ENCODE measurements around the gene MYO5B. TPM values are rescaled to one million over a fixed set of nuclear protein-coding genes. Genes with fewer than 3 reads are reported as not detected.

The MYO5B gene
- total RNA-seq, 1 donor from 2014 or later = 114 TPM

DNA sequence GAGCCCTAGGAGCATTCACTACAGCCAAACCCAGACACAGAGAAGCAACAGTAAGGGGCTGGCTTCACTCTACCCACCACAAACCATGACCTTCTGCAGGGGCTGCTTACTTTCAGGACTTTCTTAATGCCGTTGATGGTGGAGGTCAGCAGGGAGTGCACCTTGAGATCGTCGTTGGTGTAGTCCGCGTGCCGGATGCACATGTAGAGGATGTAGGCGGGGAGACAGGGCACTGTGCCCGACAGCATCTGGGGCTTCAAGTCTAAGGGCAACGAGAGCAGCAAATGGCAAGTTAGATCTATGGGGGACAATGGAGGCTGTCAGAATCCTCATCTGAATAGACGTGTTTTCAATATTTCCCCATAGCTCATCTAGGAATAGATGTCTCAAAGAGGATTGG lies 351.8 kb downstream of the MYO5B start:
- no peak for DNase-seq (ENCODE audit: low read depth)
- H3K27me3 ChIP-seq (ENCODE audit: control insufficient read depth, insufficient read depth, low read length) = no peaks in the 10 kb centered on the region
- no peak overlapping the region for H3K4me3 ChIP-seq (ENCODE audit: low read depth, low read length)
- TF ChIP-seq, protein P1, sequence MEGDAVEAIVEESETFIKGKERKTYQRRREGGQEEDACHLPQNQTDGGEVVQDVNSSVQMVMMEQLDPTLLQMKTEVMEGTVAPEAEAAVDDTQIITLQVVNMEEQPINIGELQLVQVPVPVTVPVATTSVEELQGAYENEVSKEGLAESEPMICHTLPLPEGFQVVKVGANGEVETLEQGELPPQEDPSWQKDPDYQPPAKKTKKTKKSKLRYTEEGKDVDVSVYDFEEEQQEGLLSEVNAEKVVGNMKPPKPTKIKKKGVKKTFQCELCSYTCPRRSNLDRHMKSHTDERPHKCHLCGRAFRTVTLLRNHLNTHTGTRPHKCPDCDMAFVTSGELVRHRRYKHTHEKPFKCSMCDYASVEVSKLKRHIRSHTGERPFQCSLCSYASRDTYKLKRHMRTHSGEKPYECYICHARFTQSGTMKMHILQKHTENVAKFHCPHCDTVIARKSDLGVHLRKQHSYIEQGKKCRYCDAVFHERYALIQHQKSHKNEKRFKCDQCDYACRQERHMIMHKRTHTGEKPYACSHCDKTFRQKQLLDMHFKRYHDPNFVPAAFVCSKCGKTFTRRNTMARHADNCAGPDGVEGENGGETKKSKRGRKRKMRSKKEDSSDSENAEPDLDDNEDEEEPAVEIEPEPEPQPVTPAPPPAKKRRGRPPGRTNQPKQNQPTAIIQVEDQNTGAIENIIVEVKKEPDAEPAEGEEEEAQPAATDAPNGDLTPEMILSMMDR (IDR thresholded peaks at IDR 0.05; ENCODE audit: insufficient read depth, low read length, poor library complexity, severe bottlenecking) = no peak
- no peaks in the 10 kb centered on the region for H3K36me3 ChIP-seq (ENCODE audit: control insufficient read depth, insufficient read depth, low read length)

DNA sequence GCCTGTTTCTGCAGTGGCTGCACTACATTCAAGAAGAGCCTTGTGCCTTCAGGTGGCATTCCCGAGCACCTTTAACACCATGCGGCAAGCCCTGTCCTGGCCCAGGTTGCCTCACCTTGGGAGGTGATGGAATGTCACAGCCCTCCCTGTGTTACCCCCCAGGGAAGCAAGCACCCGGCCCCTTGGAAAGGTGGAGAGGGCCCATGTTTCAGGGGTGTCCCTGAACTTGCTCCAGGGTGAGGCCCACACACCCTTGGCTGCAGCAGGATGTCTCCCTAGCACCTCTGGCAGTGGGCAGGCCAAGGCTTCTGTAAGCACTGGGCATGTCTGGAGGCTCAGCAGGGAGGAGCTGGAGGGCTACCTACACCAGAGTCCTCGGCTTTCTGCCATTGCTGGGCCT lies 352.3 kb downstream of the MYO5B start:
- no peak overlapping the region for H3K4me3 ChIP-seq (ENCODE audit: low read depth, low read length)
- H3K27me3 ChIP-seq (ENCODE audit: control insufficient read depth, insufficient read depth, low read length) = no peaks in the 10 kb centered on the region
- no peaks in the 10 kb centered on the region for H3K36me3 ChIP-seq (ENCODE audit: control insufficient read depth, insufficient read depth, low read length)
- DNase-seq (ENCODE audit: low read depth) = no peak
- TF ChIP-seq, protein P1 (IDR thresholded peaks at IDR 0.05; ENCODE audit: insufficient read depth, low read length, poor library complexity, severe bottlenecking) = no peak

DNA sequence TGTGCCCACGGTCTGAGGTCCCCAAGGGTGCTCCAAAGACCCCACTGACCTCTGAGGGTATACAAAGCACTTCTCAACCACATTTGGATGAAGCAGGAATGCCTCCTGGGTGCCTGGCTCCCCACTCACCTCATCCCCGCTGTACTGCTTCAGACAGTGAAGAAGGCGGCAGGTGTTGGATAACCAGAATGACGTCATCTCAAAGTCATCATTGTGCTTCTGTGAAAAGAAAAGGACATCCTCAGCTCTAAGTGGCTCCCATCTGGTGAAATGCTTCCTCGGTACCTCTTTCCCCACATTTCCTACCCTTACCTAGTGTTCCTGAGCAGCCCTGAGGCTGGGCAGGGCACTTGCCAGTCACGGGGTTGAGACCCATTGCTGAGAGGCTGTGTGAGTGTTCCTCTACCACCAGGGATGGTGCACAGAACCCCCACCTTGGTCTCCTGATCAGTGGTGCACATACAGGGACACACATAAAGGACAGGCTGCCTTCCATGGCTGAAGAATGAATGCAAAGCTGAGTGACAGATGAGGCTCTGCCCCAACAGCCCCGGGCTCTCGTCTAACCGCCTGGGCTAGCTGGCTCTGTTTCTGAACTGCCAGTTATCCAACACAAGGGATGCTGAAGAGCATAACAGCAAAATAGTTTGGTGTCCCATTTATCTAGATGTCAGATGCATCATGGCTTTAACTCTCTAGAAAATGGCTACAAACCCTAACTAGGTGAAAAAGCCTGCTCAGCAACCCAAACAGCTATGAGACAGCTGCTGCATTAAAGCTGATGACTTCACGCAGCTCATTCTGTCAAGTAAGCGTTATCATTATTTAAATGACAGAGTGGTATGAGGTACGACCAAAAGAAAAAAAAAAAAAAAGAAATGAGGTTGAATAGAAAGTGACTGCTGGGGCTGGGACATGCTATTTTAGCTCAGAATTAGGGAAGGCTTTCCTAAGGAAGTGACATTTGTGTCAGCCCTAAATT lies 353.4 kb downstream of the MYO5B start:
- H3K36me3 ChIP-seq (ENCODE audit: control insufficient read depth, insufficient read depth, low read length) = no peaks in the 10 kb centered on the region
- H3K4me3 ChIP-seq (ENCODE audit: low read depth, low read length) = no peak overlapping the region
- no peak for DNase-seq (ENCODE audit: low read depth)
- TF ChIP-seq, protein P1 (IDR thresholded peaks at IDR 0.05; ENCODE audit: insufficient read depth, low read length, poor library complexity, severe bottlenecking) = no peak
- no peaks in the 10 kb centered on the region for H3K27me3 ChIP-seq (ENCODE audit: control insufficient read depth, insufficient read depth, low read length)

DNA sequence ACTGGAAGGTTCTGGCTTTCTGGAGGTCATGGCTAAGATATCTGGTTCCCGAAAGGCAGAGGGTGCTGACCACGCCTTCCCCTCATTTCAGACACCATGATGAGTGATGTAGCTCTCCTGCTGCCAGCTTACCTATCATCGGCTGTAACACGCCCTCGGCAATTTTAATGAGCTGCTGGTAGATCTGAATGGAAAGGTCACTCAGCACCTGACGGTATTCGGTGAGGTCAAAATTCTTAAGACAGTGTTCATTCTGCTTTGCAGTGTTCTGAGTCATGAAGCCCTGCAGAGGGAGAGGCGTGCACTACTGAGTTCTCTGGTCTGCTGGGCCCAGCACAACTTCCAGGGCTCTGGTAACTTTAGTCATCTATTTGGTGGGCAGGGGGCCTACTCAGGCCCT lies 355.9 kb downstream of the MYO5B start:
- no peaks in the 10 kb centered on the region for H3K27me3 ChIP-seq (ENCODE audit: control insufficient read depth, insufficient read depth, low read length)
- peak; percentile 77 for DNase-seq (ENCODE audit: low read depth)
- no peak overlapping the region for H3K4me3 ChIP-seq (ENCODE audit: low read depth, low read length)
- TF ChIP-seq, protein P1 (IDR thresholded peaks at IDR 0.05; ENCODE audit: insufficient read depth, low read length, poor library complexity, severe bottlenecking) = no peak
- peaks cover 1% of the 10 kb centered on the region for H3K36me3 ChIP-seq (ENCODE audit: control insufficient read depth, insufficient read depth, low read length)

DNA sequence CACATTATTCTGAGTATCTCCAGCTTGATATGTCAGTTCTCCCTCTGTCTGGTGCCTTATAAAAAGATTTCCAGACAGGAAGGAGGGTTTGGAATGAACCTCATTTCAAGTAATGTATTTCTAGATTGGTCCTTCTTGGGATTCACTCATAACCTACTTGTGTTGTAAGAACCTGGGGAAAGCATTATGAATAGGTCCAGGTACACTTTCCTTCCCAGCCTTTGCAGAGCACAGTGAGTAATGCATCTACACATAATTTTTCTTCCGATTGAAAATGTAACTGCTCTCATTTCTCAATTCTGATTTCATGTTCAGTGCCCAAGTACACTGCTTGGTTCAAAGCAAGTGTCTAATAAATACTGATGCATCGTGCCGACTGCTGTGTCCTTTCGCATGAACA lies 356.6 kb downstream of the MYO5B start:
- DNase-seq (ENCODE audit: low read depth) = no peak
- TF ChIP-seq, protein P1 (IDR thresholded peaks at IDR 0.05; ENCODE audit: insufficient read depth, low read length, poor library complexity, severe bottlenecking) = no peak
- peaks cover 1% of the 10 kb centered on the region for H3K36me3 ChIP-seq (ENCODE audit: control insufficient read depth, insufficient read depth, low read length)
- H3K4me3 ChIP-seq (ENCODE audit: low read depth, low read length) = no peak overlapping the region
- H3K27me3 ChIP-seq (ENCODE audit: control insufficient read depth, insufficient read depth, low read length) = no peaks in the 10 kb centered on the region
